Fibroblast of mammary gland (primary cell): ENCODE results near the gene PF4V1.

Experiments
- DNase-seq: peaks from one replicate; pipeline ENCODE4 v3.0.0-alpha.2; 2010; ENCODE audit warnings: low read depth
- H3K4me3 ChIP-seq: 2 replicates; pipeline ENCODE4 v1.5.1; 2011; ENCODE audit warnings: low read depth, mild to moderate bottlenecking, low read length, moderate library complexity; ENCODE audit not compliant: control insufficient read depth
- CTCF ChIP-seq: conservative IDR thresholded peaks from 2 replicates; pipeline ENCODE4 v1.5.1; 2011; ENCODE audit warnings: low read depth, low read length, inconsistent platforms; ENCODE audit not compliant: control insufficient read depth, insufficient read depth

The PF4V1 gene

GRCh38 chr4:73832651-73833237, 20.4 kb upstream of the PF4V1 start:
- no peak overlapping the region for H3K4me3 ChIP-seq
- no peak for TF ChIP-seq CTCF
- DNase-seq, result peak; percentile 68

GRCh38 chr4:73836373-73837279, 16.5 kb upstream of the PF4V1 start, which contains the start of gene CXCL6:
Gene CXCL6, plus strand, starts transcription at chr4:73836678. Its CDS starts 73 bp downstream, at chr4:73836751.
- peak within 1 kb of the TSS; percentile 58 for H3K4me3 ChIP-seq
- DNase-seq, result no peak

DNA sequence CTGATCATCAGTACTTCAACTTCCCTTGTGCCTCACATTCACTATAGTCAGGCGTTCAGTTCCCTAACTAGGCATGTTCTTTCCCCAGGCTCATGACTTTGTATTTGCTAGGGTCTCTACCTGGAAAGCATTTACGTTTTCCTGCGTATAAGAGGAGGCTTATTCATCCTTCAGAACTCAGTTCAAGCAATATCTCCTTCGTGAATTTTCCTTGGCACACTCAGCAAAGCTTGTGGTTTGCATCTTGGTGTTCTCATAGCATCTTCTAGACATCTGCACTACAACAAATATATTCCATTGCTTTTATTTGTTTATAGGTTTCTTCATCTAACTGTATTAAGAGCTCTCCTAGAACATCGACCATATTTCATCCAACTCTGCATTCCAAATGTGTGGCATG, 14.0 kb upstream of the PF4V1 start:
- TF ChIP-seq CTCF, result no peak
- DNase-seq, result no peak
- no peak overlapping the region for H3K4me3 ChIP-seq

More at GRCh38 chr4:73836373-73837279, 16.5 kb upstream of the PF4V1 start, which contains the start of gene CXCL6:
- TF ChIP-seq CTCF, result no peak

GRCh38 chr4:73839715-73840114, 13.4 kb upstream of the PF4V1 start:
- DNase-seq, result no peak
- TF ChIP-seq CTCF, result no peak
- H3K4me3 ChIP-seq, result no peak overlapping the region

DNA sequence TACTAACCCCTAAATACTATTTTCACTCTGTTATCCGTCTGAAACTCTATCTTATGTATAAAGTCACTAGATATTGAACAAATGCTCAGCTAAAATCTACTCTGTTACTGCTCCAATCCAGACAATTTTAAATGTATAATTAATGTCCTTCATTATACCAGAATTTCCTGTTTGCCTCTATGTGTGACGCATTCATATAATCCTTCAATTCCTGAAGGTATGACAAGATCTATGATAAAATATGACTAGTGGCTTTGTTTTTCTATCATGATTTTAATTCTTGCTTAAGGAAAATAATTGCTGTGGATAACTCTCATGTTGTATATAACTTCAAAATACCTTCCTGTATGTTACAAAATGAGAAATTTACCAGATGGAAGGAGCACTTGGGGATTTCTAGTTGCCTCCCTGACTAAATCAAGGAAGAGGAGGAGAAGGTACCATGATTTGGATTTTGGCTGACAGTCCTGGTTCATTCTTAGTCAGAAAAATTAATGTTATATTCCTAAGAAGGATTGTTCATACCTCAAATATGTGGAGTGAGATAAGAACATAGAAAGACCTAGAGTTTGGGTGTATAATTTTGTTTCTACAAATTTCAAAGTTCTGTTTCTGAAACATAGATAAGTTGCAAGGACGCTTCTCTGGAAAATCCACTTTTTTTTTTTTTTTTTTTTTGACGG, 11.7 kb upstream of the PF4V1 start:
- TF ChIP-seq CTCF, result no peak
- no peak overlapping the region for H3K4me3 ChIP-seq
- no peak for DNase-seq

- H3K4me3 ChIP-seq, result no peak overlapping the region
- DNase-seq, result no peak
- TF ChIP-seq CTCF, result no peak
Observed at GRCh38 chr4:73842696-73843095, 10.4 kb upstream of the PF4V1 start.
